GM19238 (cell line): Measurements from ENCODE around the gene GSTM1.
"Not testable (repeated sequence)": the region's sequence is repeated elsewhere in the genome, so short reads cannot be mapped to it uniquely, and the experiment has no call there.

Source experiments
- DNase-seq: peaks from one replicate; pipeline ENCODE4 v3.0.0; 2011; ENCODE audit warnings: low spot score; ENCODE audit not compliant: insufficient read length

Gene GSTM1

GRCh38 chr1:109697066-109697465 is 9.4 kb downstream of the GSTM1 start:
- no peak for DNase-seq

GRCh38 chr1:109697861-109698260 is 10.2 kb downstream of the GSTM1 start:
- DNase-seq = not testable (repeated sequence)

- not testable (repeated sequence) for DNase-seq
Measured at GRCh38 chr1:109702940-109703339, 15.3 kb downstream of the GSTM1 start.

- no peak for DNase-seq
Measured at GRCh38 chr1:109704173-109704572, 16.6 kb downstream of the GSTM1 start.

GRCh38 chr1:109705411-109705810 is 17.8 kb downstream of the GSTM1 start:
- no peak for DNase-seq

- not testable (repeated sequence) for DNase-seq
Measured at GRCh38 chr1:109708949-109709348, 21.3 kb downstream of the GSTM1 start.

GRCh38 chr1:109709822-109710221 is 22.2 kb downstream of the GSTM1 start:
- DNase-seq = not testable (repeated sequence)

- DNase-seq = not testable (repeated sequence)
Measured at GRCh38 chr1:109711593-109712320, 24.1 kb downstream of the GSTM1 start, which contains the start of gene GSTM5. Gene GSTM5, plus strand, starts transcription at chr1:109712251. Its CDS starts 62 bp downstream, at chr1:109712313.

- no peak for DNase-seq
Measured at GRCh38 chr1:109712321-109712864, 24.8 kb downstream of the GSTM1 start.

GRCh38 chr1:109713636-109714035 is 26.0 kb downstream of the GSTM1 start:
- DNase-seq = no peak

GRCh38 chr1:109714661-109715372 is 27.2 kb downstream of the GSTM1 start:
- DNase-seq = no peak

- DNase-seq = no peak
Measured at GRCh38 chr1:109716121-109716520, 28.5 kb downstream of the GSTM1 start.

- DNase-seq = no peak
Measured at GRCh38 chr1:109716570-109717090, 29.0 kb downstream of the GSTM1 start.

- DNase-seq = no peak
Measured at GRCh38 chr1:109717729-109718128, 30.1 kb downstream of the GSTM1 start.

GRCh38 chr1:109718495-109718894 is 30.9 kb downstream of the GSTM1 start:
- no peak for DNase-seq

GRCh38 chr1:109719337-109719837 is 31.8 kb downstream of the GSTM1 start:
- DNase-seq = no peak

- no peak for DNase-seq
Measured at GRCh38 chr1:109721042-109721441, 33.4 kb downstream of the GSTM1 start.

- DNase-seq = no peak
Measured at GRCh38 chr1:109721971-109722370, 34.4 kb downstream of the GSTM1 start.

GRCh38 chr1:109722908-109723691 is 35.5 kb downstream of the GSTM1 start:
- DNase-seq = no peak

- DNase-seq = no peak
Measured at GRCh38 chr1:109724933-109725332, 37.3 kb downstream of the GSTM1 start.

GRCh38 chr1:109725510-109725909 is 37.9 kb downstream of the GSTM1 start:
- no peak for DNase-seq
